Keratinocyte (primary cell): ENCODE data around the gene SEC14L1.

Experiments used
- EZH2 ChIP-seq: IDR thresholded peaks from one replicate; pipeline ENCODE4 v1.6.1; 2012; ENCODE audit warnings: inconsistent platforms, mild to moderate bottlenecking, low read length, moderate library complexity
- TF ChIP-seq, protein P1 (sequence below), 3 experiments: IDR thresholded peaks in 1 of 3; conservative IDR thresholded peaks in 1 of 3; optimal IDR thresholded peaks in 1 of 3; 2 replicates in 2 of 3; 3 replicates in 1 of 3; pipeline versions ENCODE3 to v1.5.1; 2011; ENCODE audit warnings: low read length in 3 of 3, mild to moderate bottlenecking in 3 of 3, moderate library complexity in 2 of 3, control low read depth in 1 of 3, inconsistent platforms in 1 of 3; ENCODE audit not compliant: insufficient read depth in 2 of 3; ENCODE audit errors: extremely low read depth in 1 of 3

DNA sequence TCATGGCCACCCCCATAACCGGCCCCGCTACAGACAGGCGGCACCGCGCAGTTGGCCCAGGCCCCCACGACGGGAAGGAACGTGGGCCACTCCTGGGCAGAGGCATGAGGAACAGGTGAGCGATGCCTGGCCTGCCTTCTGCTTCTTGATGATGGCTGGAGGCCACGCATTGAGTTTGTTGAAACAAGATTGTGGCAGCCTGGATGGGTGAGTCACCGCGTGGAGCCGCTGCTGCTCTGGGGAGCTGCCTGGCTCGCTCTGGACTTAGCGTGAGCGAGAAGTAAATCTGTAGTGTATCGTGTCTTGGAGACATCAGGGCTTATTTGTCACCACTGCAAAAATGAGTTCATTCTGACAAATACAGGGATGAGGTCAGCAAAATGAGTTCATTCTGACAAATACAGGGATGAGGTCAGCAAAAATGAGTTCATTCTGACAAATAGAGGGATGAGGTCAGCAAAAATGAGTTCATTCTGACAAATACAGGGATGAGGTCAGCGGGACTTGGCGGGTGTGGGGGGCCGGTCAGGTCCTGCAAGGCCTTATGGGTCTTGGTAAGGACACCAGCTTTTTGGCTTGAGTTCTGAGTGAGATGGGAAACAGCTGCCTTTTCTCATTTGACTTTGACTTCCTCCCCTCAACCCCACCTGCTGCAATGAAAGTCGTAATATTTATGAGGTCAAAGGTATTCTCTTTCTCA, 93.0 kb downstream of the SEC14L1 start:
- TF ChIP-seq, protein P1, sequence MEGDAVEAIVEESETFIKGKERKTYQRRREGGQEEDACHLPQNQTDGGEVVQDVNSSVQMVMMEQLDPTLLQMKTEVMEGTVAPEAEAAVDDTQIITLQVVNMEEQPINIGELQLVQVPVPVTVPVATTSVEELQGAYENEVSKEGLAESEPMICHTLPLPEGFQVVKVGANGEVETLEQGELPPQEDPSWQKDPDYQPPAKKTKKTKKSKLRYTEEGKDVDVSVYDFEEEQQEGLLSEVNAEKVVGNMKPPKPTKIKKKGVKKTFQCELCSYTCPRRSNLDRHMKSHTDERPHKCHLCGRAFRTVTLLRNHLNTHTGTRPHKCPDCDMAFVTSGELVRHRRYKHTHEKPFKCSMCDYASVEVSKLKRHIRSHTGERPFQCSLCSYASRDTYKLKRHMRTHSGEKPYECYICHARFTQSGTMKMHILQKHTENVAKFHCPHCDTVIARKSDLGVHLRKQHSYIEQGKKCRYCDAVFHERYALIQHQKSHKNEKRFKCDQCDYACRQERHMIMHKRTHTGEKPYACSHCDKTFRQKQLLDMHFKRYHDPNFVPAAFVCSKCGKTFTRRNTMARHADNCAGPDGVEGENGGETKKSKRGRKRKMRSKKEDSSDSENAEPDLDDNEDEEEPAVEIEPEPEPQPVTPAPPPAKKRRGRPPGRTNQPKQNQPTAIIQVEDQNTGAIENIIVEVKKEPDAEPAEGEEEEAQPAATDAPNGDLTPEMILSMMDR (optimal IDR thresholded peaks at IDR 0.05 in 1 of 3, IDR thresholded peaks at IDR 0.05 in 1 of 3, conservative IDR thresholded peaks at IDR 0.05 in 1 of 3; ENCODE audit: extremely low read depth in 1 of 3, insufficient read depth in 2 of 3, low read length in 3 of 3), result peak in 1 of 3 experiments; percentile 21
- no peak for TF ChIP-seq EZH2
